Left ventricle myocardium superior (tissue), 1 donor: Measurements from ENCODE around the gene PLEKHH2. TPM values are rescaled to one million over a fixed set of nuclear protein-coding genes. Genes with fewer than 3 reads are reported as not detected.

Source experiments
- ATAC-seq: fragments of 200-7000 bp; cut with Tn5 transposase; one replicate; pipeline ENCODE4 v1.9.1; 2020; ENCODE audit warnings: mild to moderate bottlenecking, moderate library complexity
- DNase-seq: peaks from one replicate; pipeline ENCODE4 v3.0.0-alpha.2; 2020
- intact Hi-C: fragments of 100-400 bp; cut with micrococcal nuclease; formaldehyde crosslinking; loops from one replicate; pipeline ENCODE4 v1.11.0; 2022
- total RNA-seq: library from RNA; stranded (reverse); fragmentation: NEBNext Ultra II Directional; extraction: Animal tissue kit (Norgen Biotek cat#: 25700); gene quantifications from one replicate; pipeline ENCODE4 v1.2.1, GENCODE V29; 2021
- donor health status: DM: no; HTN: yes; CAD: no; lungs with severe emphysema.

Gene PLEKHH2
- total RNA-seq, 1 donor from 2014 or later = 1.1 TPM

- DNase-seq (no peak), ATAC-seq (no peak)
- intact Hi-C loops = no loop called here
Observed at GRCh38 chr2:43791035-43791765, 154.1 kb downstream of the PLEKHH2 start.

GRCh38 chr2:43792653-43793052 is 155.6 kb downstream of the PLEKHH2 start:
- ATAC-seq = no peak
- intact Hi-C loops = no loop called here
- DNase-seq = no peak

- ATAC-seq = no peak
- no peak for DNase-seq
- intact Hi-C loops = no loop called here
Observed at GRCh38 chr2:43794956-43795355, 157.9 kb downstream of the PLEKHH2 start.

- ATAC-seq (no peak), DNase-seq (no peak)
- intact Hi-C loops = no loop called here
Observed at GRCh38 chr2:43796206-43796605, 159.1 kb downstream of the PLEKHH2 start.

- no peak for DNase-seq
- ATAC-seq = no peak
- intact Hi-C loops = no loop called here
Observed at GRCh38 chr2:43798300-43798699, 161.2 kb downstream of the PLEKHH2 start.

- intact Hi-C loops = no loop called here
- DNase-seq (no peak), ATAC-seq (no peak)
Observed at GRCh38 chr2:43800894-43801293, 163.8 kb downstream of the PLEKHH2 start.

GRCh38 chr2:43802135-43802534 is 165.1 kb downstream of the PLEKHH2 start:
- intact Hi-C loops = no loop called here
- DNase-seq (no peak), ATAC-seq (no peak)

- no peak for DNase-seq
- intact Hi-C loops = no loop called here
- no peak for ATAC-seq
Observed at GRCh38 chr2:43803113-43803512, 166.1 kb downstream of the PLEKHH2 start.

- no peak for DNase-seq
- ATAC-seq = no peak
- intact Hi-C loops = no loop called here
Observed at GRCh38 chr2:43806719-43807031, 169.6 kb downstream of the PLEKHH2 start.

- ATAC-seq = no peak
- DNase-seq = no peak
- intact Hi-C loops = no loop called here
Observed at GRCh38 chr2:43810452-43810851, 173.4 kb downstream of the PLEKHH2 start.

GRCh38 chr2:43810888-43811287 is 173.8 kb downstream of the PLEKHH2 start:
- intact Hi-C loops = no loop called here
- DNase-seq (no peak), ATAC-seq (no peak)

- no peak for ATAC-seq
- intact Hi-C loops = no loop called here
Observed at GRCh38 chr2:43812006-43812405, 174.9 kb downstream of the PLEKHH2 start.

GRCh38 chr2:43812947-43813346 is 175.9 kb downstream of the PLEKHH2 start:
- intact Hi-C loops = no loop called here
- ATAC-seq (no peak), DNase-seq (no peak)

More at GRCh38 chr2:43812006-43812405, 174.9 kb downstream of the PLEKHH2 start:
- DNase-seq = no peak

- intact Hi-C loops = no loop called here
- no peak for DNase-seq
Observed at GRCh38 chr2:43814711-43815110, 177.7 kb downstream of the PLEKHH2 start.

More at GRCh38 chr2:43814711-43815110, 177.7 kb downstream of the PLEKHH2 start:
- ATAC-seq = no peak

Other genes starting within 250 kb of the PLEKHH2 start
- 12.1 TPM for gene THADA, start 41.2 kb upstream of the PLEKHH2 start, total RNA-seq
- gene C1GALT1C1L, start 39.2 kb downstream of the PLEKHH2 start, total RNA-seq = 0.64 TPM
- gene DYNC2LI1, start 136.8 kb downstream of the PLEKHH2 start, total RNA-seq = 8.1 TPM
- gene ABCG5, start 201.6 kb downstream of the PLEKHH2 start, total RNA-seq = not detected
- not detected for gene ABCG8, start 201.7 kb downstream of the PLEKHH2 start, total RNA-seq